HUES6 (cell line): ENCODE measurements around the gene KPTN.

Experiments
- H3K27ac ChIP-seq: 2 replicates; pipeline ENCODE4 v1.7.0; 2013; ENCODE audit warnings: low read depth, mild to moderate bottlenecking, low read length, inconsistent platforms
- H3K27me3 ChIP-seq: 2 replicates; pipeline ENCODE4 v1.6.1; 2013; ENCODE audit warnings: low read length; ENCODE audit not compliant: control insufficient read depth, insufficient read depth
- H3K36me3 ChIP-seq: 2 replicates; pipeline ENCODE4 v1.6.1; 2013; ENCODE audit warnings: low read length; ENCODE audit not compliant: control insufficient read depth, insufficient read depth
- H3K4me1 ChIP-seq: 2 replicates; pipeline ENCODE4 v1.6.1; 2013; ENCODE audit warnings: low read length; ENCODE audit not compliant: control insufficient read depth, insufficient read depth
- H3K4me3 ChIP-seq: 2 replicates; pipeline ENCODE4 v1.5.1; 2013; ENCODE audit warnings: low read depth, low read length
- H3K9ac ChIP-seq: one replicate; pipeline ENCODE4 v1.6.1; 2013; ENCODE audit warnings: mild to moderate bottlenecking, low read length
- H3K9me3 ChIP-seq: 2 replicates; pipeline ENCODE4 v1.6.1; 2013; ENCODE audit warnings: low read depth, low read length; ENCODE audit not compliant: control insufficient read depth, insufficient read depth

The KPTN gene

GRCh38 chr19:47497050-47497766, 13.2 kb upstream of the KPTN start:
- H3K4me1 ChIP-seq: peaks cover 15% of the 10 kb centered on the region
- no peak overlapping the region for H3K4me3 ChIP-seq
- H3K27ac ChIP-seq: no peak overlapping the region
- no peaks in the 10 kb centered on the region for H3K9me3 ChIP-seq
- no peaks in the 10 kb centered on the region for H3K27me3 ChIP-seq
- no peak overlapping the region for H3K9ac ChIP-seq
- H3K36me3 ChIP-seq: peaks cover 41% of the 10 kb centered on the region

GRCh38 chr19:47495478-47496372, 11.7 kb upstream of the KPTN start:
- Histone ChIP-seq H3K27me3 (no peaks in the 10 kb centered on the region), H3K4me3 (no peak overlapping the region), H3K4me1 (peaks cover 15% of the 10 kb centered on the region), H3K9ac (peak overlapping the region; percentile 31), H3K9me3 (no peaks in the 10 kb centered on the region), H3K36me3 (peaks cover 52% of the 10 kb centered on the region), H3K27ac (no peak overlapping the region)

- Histone ChIP-seq H3K27me3 (no peaks in the 10 kb centered on the region), H3K4me1 (peaks cover 7% of the 10 kb centered on the region; the same call in 1 of the 2 replicates), H3K9ac (no peak overlapping the region), H3K4me3 (no peak overlapping the region), H3K36me3 (peaks cover 57% of the 10 kb centered on the region), H3K9me3 (no peaks in the 10 kb centered on the region), H3K27ac (no peak overlapping the region)
Measured at GRCh38 chr19:47494729-47495128, 10.7 kb upstream of the KPTN start.

DNA sequence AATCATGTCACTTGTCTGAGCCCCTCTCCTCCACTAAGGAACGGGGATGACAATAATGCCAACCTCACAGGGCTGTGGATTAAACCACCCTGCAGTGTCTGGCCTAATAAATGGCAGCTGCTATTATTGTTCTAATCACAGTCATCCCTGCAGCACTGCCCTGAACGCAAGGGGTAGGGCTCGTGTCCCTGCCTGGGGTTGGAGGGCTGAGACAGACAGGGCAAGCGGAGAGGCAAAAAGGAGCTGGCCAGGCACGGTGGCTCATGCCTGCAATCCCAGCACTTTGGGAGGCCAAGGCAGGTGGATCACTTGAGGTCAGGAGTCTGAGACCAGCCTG, 10.2 kb upstream of the KPTN start:
- H3K4me1 ChIP-seq: peaks cover 7% of the 10 kb centered on the region; the same call in 1 of the 2 replicates
- H3K4me3 ChIP-seq: no peak overlapping the region
- H3K9me3 ChIP-seq: no peaks in the 10 kb centered on the region
- no peaks in the 10 kb centered on the region for H3K27me3 ChIP-seq
- peaks cover 62% of the 10 kb centered on the region for H3K36me3 ChIP-seq
- H3K27ac ChIP-seq: no peak overlapping the region
- no peak overlapping the region for H3K9ac ChIP-seq

DNA sequence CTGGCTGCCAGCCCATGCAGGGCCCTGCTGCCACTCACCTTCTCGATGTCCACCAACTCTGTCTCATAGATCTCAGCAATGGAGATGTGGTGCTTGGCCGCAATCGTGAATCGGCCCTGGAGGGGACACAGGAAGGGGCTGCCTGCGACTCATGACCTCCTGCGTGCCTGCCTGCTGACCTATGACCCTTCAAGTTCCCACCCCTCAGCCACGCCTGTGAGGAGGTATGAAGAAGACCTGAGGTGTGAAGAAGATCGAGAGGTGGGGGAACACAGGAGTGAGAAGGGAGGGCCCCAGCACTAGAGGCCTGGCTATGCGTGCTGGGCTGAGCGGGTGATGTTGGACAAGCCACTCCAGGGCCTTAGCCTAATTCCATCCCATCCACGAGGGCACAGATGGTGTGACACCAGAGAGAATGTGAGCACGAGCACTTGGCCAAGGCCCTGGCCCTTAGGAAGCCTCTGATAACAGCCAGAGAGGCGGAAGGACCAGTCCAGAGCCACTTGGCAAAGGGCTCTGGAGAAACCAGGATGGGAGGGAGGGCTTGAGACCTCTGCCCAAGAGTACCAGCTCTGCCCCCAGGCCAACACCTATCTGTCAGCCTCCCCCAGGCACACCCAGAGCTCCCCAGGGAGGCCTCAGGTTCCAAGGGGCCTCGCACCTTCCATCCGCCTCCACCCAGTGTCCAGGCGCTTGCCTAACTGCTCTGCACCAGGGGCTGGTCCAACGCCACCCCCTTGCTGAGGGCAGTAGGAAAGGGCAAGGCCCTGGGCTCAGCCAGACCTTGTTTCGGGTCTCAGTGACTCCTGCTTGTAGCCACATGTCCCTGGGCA, 9.6 kb upstream of the KPTN start:
- Histone ChIP-seq H3K4me3 (no peak overlapping the region), H3K4me1 (peaks cover 7% of the 10 kb centered on the region; the same call in 1 of the 2 replicates), H3K27ac (no peak overlapping the region), H3K27me3 (no peaks in the 10 kb centered on the region), H3K9me3 (no peaks in the 10 kb centered on the region), H3K36me3 (peaks cover 66% of the 10 kb centered on the region), H3K9ac (peak overlapping the region; percentile 23)

GRCh38 chr19:47492571-47493377, 8.8 kb upstream of the KPTN start:
- Histone ChIP-seq H3K27me3 (no peaks in the 10 kb centered on the region), H3K9ac (peak overlapping the region; percentile 23), H3K27ac (no peak overlapping the region), H3K4me3 (no peak overlapping the region), H3K36me3 (peaks cover 67% of the 10 kb centered on the region), H3K4me1 (peaks cover 7% of the 10 kb centered on the region; the same call in 1 of the 2 replicates), H3K9me3 (no peaks in the 10 kb centered on the region)

GRCh38 chr19:47492137-47492533, 8.1 kb upstream of the KPTN start:
- H3K36me3 ChIP-seq: peaks cover 62% of the 10 kb centered on the region

DNA sequence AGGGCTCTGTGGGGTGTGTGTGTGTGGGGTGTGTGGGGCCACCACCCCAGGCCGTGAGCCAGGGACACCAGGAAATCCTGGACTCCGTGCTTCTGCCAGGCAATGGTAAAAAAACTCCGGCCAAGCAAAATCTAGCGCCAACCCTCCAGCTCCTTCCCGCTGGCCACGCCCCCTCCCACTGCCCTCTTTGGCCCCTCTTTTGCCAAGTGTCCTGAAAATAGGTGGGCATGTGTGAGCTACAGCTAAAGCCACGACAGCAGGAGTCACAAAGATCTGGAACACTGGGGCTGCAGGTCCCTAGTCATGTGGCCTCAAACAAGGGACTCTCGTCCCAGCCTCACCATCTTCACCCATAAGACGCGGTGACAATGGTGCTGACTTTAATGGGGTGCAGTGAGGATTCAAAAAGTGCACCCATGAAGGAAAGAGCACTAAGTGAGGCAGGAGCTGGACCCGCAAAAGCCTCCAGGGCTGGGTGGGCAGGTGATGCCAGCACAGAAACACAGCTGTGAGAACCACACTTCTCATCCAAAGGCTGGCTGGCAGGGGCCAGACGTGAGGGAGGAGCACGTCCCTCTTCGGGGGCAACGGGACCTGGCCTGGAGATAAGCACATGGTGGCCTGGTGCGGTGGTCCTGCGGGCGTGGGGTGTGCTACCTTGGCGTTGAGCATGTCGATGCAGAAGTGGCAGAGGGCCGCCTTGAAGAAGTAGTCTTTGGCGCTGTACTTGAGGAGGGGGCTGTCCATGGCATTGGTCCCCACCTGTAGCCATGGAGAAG, 7.5 kb upstream of the KPTN start:
- H3K27me3 ChIP-seq: no peaks in the 10 kb centered on the region
- H3K27ac ChIP-seq: no peak overlapping the region
- no peak overlapping the region for H3K9ac ChIP-seq
- H3K9me3 ChIP-seq: no peaks in the 10 kb centered on the region
- peaks cover 7% of the 10 kb centered on the region; the same call in 1 of the 2 replicates for H3K4me1 ChIP-seq
- H3K4me3 ChIP-seq: no peak overlapping the region
- H3K36me3 ChIP-seq: peaks cover 56% of the 10 kb centered on the region

More at GRCh38 chr19:47492137-47492533, 8.1 kb upstream of the KPTN start:
- Histone ChIP-seq H3K9ac (no peak overlapping the region), H3K27me3 (no peaks in the 10 kb centered on the region), H3K27ac (no peak overlapping the region), H3K4me3 (no peak overlapping the region), H3K9me3 (no peaks in the 10 kb centered on the region), H3K4me1 (peaks cover 7% of the 10 kb centered on the region; the same call in 1 of the 2 replicates)

GRCh38 chr19:47490847-47491246, 6.8 kb upstream of the KPTN start:
- H3K27ac ChIP-seq: no peak overlapping the region
- no peak overlapping the region for H3K9ac ChIP-seq
- H3K36me3 ChIP-seq: peaks cover 54% of the 10 kb centered on the region
- H3K4me1 ChIP-seq: peaks cover 7% of the 10 kb centered on the region; the same call in 1 of the 2 replicates
- no peaks in the 10 kb centered on the region for H3K9me3 ChIP-seq
- H3K4me3 ChIP-seq: no peak overlapping the region
- no peaks in the 10 kb centered on the region for H3K27me3 ChIP-seq
